Nephron progenitor cell (in vitro differentiated cells): Measurements from ENCODE around the gene PXK.

Experiments
- DNase-seq: peaks from one replicate; pipeline ENCODE4 v3.0.0; 2021
- H3K27ac Mint-ChIP-seq: 2 replicates; pipeline ENCODE4 v1.8.0; 2021; ENCODE audit warnings: mild to moderate bottlenecking, moderate library complexity, mixed read lengths
- H3K27me3 Mint-ChIP-seq: 2 replicates; pipeline ENCODE4 v1.8.0; 2021; ENCODE audit warnings: mild to moderate bottlenecking, low read depth, mixed read lengths; ENCODE audit not compliant: poor library complexity
- H3K36me3 Mint-ChIP-seq: 2 replicates; pipeline ENCODE4 v1.8.0; 2021; ENCODE audit warnings: low read depth, mixed read lengths
- H3K4me1 Mint-ChIP-seq: 2 replicates; pipeline ENCODE4 v1.8.0; 2021; ENCODE audit warnings: mixed read lengths
- H3K4me3 Mint-ChIP-seq: 2 replicates; pipeline ENCODE4 v1.8.0; 2021; ENCODE audit warnings: mild to moderate bottlenecking, moderate library complexity, mixed read lengths
- H3K9me3 Mint-ChIP-seq: 2 replicates; pipeline ENCODE4 v1.8.0; 2021; ENCODE audit warnings: mild to moderate bottlenecking, moderate library complexity, mixed read lengths
- CTCF ChIP-seq: fragments of 200-600 bp; sonication (generic); IDR thresholded peaks from 2 replicates; pipeline ENCODE4 v1.5.0; 2021; ENCODE audit warnings: antibody characterized with exemption

The PXK gene

GRCh38 chr3:58340594-58341244 lies 8.0 kb downstream of the PXK start:
- Mint-ChIP-seq H3K9me3 (no peaks in the 10 kb centered on the region), H3K27ac (no peak overlapping the region), H3K4me1 (peaks cover 1% of the 10 kb centered on the region), H3K4me3 (no peak overlapping the region), H3K27me3 (no peaks in the 10 kb centered on the region), H3K36me3 (peaks cover 6% of the 10 kb centered on the region)
- TF ChIP-seq CTCF: no peak
- DNase-seq: no peak

- Mint-ChIP-seq H3K9me3 (no peaks in the 10 kb centered on the region), H3K36me3 (peaks cover 6% of the 10 kb centered on the region), H3K27me3 (no peaks in the 10 kb centered on the region), H3K27ac (no peak overlapping the region), H3K4me3 (no peak overlapping the region), H3K4me1 (no peaks in the 10 kb centered on the region)
- no peak for TF ChIP-seq CTCF
- DNase-seq: no peak
Measured at GRCh38 chr3:58341376-58341775, 8.7 kb downstream of the PXK start.

- H3K9me3 Mint-ChIP-seq: no peaks in the 10 kb centered on the region
- peaks cover 6% of the 10 kb centered on the region for H3K36me3 Mint-ChIP-seq
- DNase-seq: no peak
- no peak for TF ChIP-seq CTCF
- H3K4me3 Mint-ChIP-seq: no peak overlapping the region
- H3K27me3 Mint-ChIP-seq: no peaks in the 10 kb centered on the region
- no peak overlapping the region for H3K27ac Mint-ChIP-seq
- no peaks in the 10 kb centered on the region for H3K4me1 Mint-ChIP-seq
Measured at GRCh38 chr3:58342676-58343075, 10.0 kb downstream of the PXK start.

GRCh38 chr3:58345457-58345856 lies 12.8 kb downstream of the PXK start:
- Mint-ChIP-seq H3K27me3 (no peaks in the 10 kb centered on the region), H3K27ac (no peak overlapping the region), H3K36me3 (no peaks in the 10 kb centered on the region), H3K9me3 (no peaks in the 10 kb centered on the region), H3K4me1 (no peaks in the 10 kb centered on the region), H3K4me3 (no peak overlapping the region)
- no peak for DNase-seq
- no peak for TF ChIP-seq CTCF

- no peaks in the 10 kb centered on the region for H3K9me3 Mint-ChIP-seq
- H3K36me3 Mint-ChIP-seq: no peaks in the 10 kb centered on the region
- no peaks in the 10 kb centered on the region for H3K27me3 Mint-ChIP-seq
- DNase-seq: no peak
- H3K27ac Mint-ChIP-seq: no peak overlapping the region
- no peaks in the 10 kb centered on the region for H3K4me1 Mint-ChIP-seq
- no peak for TF ChIP-seq CTCF
- H3K4me3 Mint-ChIP-seq: no peak overlapping the region
Measured at GRCh38 chr3:58346368-58346767, 13.7 kb downstream of the PXK start.

GRCh38 chr3:58347984-58348383 lies 15.3 kb downstream of the PXK start:
- no peak for TF ChIP-seq CTCF
- no peaks in the 10 kb centered on the region for H3K9me3 Mint-ChIP-seq
- H3K27me3 Mint-ChIP-seq: peaks cover 3% of the 10 kb centered on the region
- H3K36me3 Mint-ChIP-seq: peaks cover 4% of the 10 kb centered on the region
- no peak for DNase-seq
- no peak overlapping the region for H3K27ac Mint-ChIP-seq
- H3K4me3 Mint-ChIP-seq: no peak overlapping the region
- H3K4me1 Mint-ChIP-seq: peaks cover 9% of the 10 kb centered on the region
